HEK293 (cell line): Measurements from ENCODE around the gene TCEAL1.

Source experiments
- ELK4 ChIP-seq: IDR thresholded peaks from 2 replicates; pipeline ENCODE4 v1.6.1; 2011; ENCODE audit warnings: mild to moderate bottlenecking, low read depth, low read length, borderline replicate concordance
- GFI1B ChIP-seq: fragments of 450-650 bp; formaldehyde crosslinking; IDR thresholded peaks from 2 replicates; pipeline ENCODE4 v1.5.1; 2016; ENCODE audit warnings: missing biosample characterization, missing genetic modification characterization
- REST ChIP-seq: fragments of 450-650 bp; formaldehyde crosslinking; IDR thresholded peaks from 2 replicates; pipeline ENCODE4 v1.5.1; 2016; ENCODE audit warnings: missing biosample characterization, missing genetic modification characterization
- SALL2 ChIP-seq: fragments of 450-650 bp; formaldehyde crosslinking; IDR thresholded peaks from 2 replicates; pipeline ENCODE4 v1.5.0; 2017; ENCODE audit warnings: missing biosample characterization, mild to moderate bottlenecking, missing genetic modification characterization, borderline replicate concordance
- SCRT1 ChIP-seq: fragments of 450-650 bp; formaldehyde crosslinking; IDR thresholded peaks from 2 replicates; pipeline ENCODE4 v1.5.1; 2016; ENCODE audit warnings: missing biosample characterization, missing genetic modification characterization, borderline replicate concordance
- SP7 ChIP-seq: fragments of 450-650 bp; formaldehyde crosslinking; IDR thresholded peaks from 2 replicates; pipeline ENCODE4 v1.5.1; 2016; ENCODE audit warnings: missing biosample characterization, missing genetic modification characterization
- YY2 ChIP-seq: fragments of 450-650 bp; formaldehyde crosslinking; IDR thresholded peaks from 2 replicates; pipeline ENCODE4 v1.5.1; 2016; ENCODE audit warnings: missing biosample characterization, missing genetic modification characterization
- ZFHX2 ChIP-seq: fragments of 450-650 bp; formaldehyde crosslinking; conservative IDR thresholded peaks from 2 replicates; pipeline ENCODE4 v1.5.1; 2016; ENCODE audit warnings: missing biosample characterization, missing genetic modification characterization
- ZFP69B ChIP-seq: fragments of 450-650 bp; formaldehyde crosslinking; IDR thresholded peaks from 2 replicates; pipeline ENCODE4 v1.5.1; 2016; ENCODE audit warnings: missing biosample characterization, missing genetic modification characterization
- ZIC2 ChIP-seq: fragments of 450-650 bp; formaldehyde crosslinking; IDR thresholded peaks from 2 replicates; pipeline ENCODE4 v1.5.1; 2016; ENCODE audit warnings: missing biosample characterization, missing genetic modification characterization
- ZNF214 ChIP-seq: fragments of 450-650 bp; formaldehyde crosslinking; IDR thresholded peaks from 2 replicates; pipeline ENCODE4 v1.5.1; 2017; ENCODE audit warnings: missing biosample characterization, mild to moderate bottlenecking, missing genetic modification characterization, borderline replicate concordance
- ZNF23 ChIP-seq: fragments of 450-650 bp; formaldehyde crosslinking; IDR thresholded peaks from 2 replicates; pipeline ENCODE4 v1.5.1; 2016; ENCODE audit warnings: missing biosample characterization, missing genetic modification characterization, borderline replicate concordance
- ZNF266 ChIP-seq: fragments of 450-650 bp; formaldehyde crosslinking; IDR thresholded peaks from 2 replicates; pipeline ENCODE4 v1.5.1; 2016; ENCODE audit warnings: missing biosample characterization, missing genetic modification characterization, low read depth
- ZNF394 ChIP-seq: fragments of 450-650 bp; formaldehyde crosslinking; IDR thresholded peaks from 2 replicates; pipeline ENCODE4 v1.5.1; 2016; ENCODE audit warnings: missing biosample characterization, missing genetic modification characterization, mild to moderate bottlenecking, moderate library complexity, borderline replicate concordance
- ZNF416 ChIP-seq: fragments of 450-650 bp; formaldehyde crosslinking; IDR thresholded peaks from 2 replicates; pipeline ENCODE4 v1.5.1; 2016; ENCODE audit warnings: missing biosample characterization, missing genetic modification characterization
- ZNF518A ChIP-seq: fragments of 450-650 bp; formaldehyde crosslinking; conservative IDR thresholded peaks from 2 replicates; pipeline ENCODE4 v1.5.1; 2016; ENCODE audit warnings: low read depth, missing biosample characterization, missing genetic modification characterization
- ZNF530 ChIP-seq: fragments of 450-650 bp; formaldehyde crosslinking; IDR thresholded peaks from 2 replicates; pipeline ENCODE4 v1.5.1; 2016; ENCODE audit warnings: low read depth, missing biosample characterization, missing genetic modification characterization
- ZNF654 ChIP-seq: fragments of 450-650 bp; formaldehyde crosslinking; IDR thresholded peaks from 2 replicates; pipeline ENCODE4 v1.5.1; 2016; ENCODE audit warnings: low read depth, missing biosample characterization, missing genetic modification characterization
- ZNF670 ChIP-seq: fragments of 450-650 bp; formaldehyde crosslinking; IDR thresholded peaks from 2 replicates; pipeline ENCODE4 v1.5.1; 2016; ENCODE audit warnings: missing biosample characterization, missing genetic modification characterization, low read depth
- ZSCAN23 ChIP-seq: fragments of 450-650 bp; formaldehyde crosslinking; IDR thresholded peaks from 2 replicates; pipeline ENCODE4 v1.5.1; 2016; ENCODE audit warnings: missing biosample characterization, missing genetic modification characterization
- TF ChIP-seq, protein P1 (sequence below): fragments of 450-650 bp; formaldehyde crosslinking; IDR thresholded peaks from 2 replicates; pipeline ENCODE4 v1.5.1; 2017; ENCODE audit warnings: missing biosample characterization, mild to moderate bottlenecking, missing genetic modification characterization, moderate library complexity
- TF ChIP-seq, protein P2 (sequence below): fragments of 450-650 bp; formaldehyde crosslinking; IDR thresholded peaks from 2 replicates; pipeline ENCODE4 v1.5.1; 2017; ENCODE audit warnings: missing biosample characterization, missing genetic modification characterization
- TF ChIP-seq, protein P3 (sequence below): fragments of 450-650 bp; formaldehyde crosslinking; IDR thresholded peaks from 2 replicates; pipeline ENCODE4 v1.5.1; 2016; ENCODE audit warnings: missing biosample characterization, missing genetic modification characterization

Gene TCEAL1

GRCh38 chrX:103628386-103629317 lies at the start of gene TCEAL1 (continued):
- TF ChIP-seq, protein P1, sequence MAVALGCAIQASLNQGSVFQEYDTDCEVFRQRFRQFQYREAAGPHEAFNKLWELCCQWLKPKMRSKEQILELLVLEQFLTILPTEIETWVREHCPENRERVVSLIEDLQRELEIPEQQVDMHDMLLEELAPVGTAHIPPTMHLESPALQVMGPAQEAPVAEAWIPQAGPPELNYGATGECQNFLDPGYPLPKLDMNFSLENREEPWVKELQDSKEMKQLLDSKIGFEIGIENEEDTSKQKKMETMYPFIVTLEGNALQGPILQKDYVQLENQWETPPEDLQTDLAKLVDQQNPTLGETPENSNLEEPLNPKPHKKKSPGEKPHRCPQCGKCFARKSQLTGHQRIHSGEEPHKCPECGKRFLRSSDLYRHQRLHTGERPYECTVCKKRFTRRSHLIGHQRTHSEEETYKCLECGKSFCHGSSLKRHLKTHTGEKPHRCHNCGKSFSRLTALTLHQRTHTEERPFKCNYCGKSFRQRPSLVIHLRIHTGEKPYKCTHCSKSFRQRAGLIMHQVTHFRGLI (tag by site-specific recombination) = no peak
- TF ChIP-seq ZFP69B (tag by site-specific recombination) = 0 out of 2 replicates have a peak, but pooled peaks have one; percentile 22
- TF ChIP-seq SCRT1 (tag by site-specific recombination) = no peak
- TF ChIP-seq SALL2 (tag by site-specific recombination) = no peak
- no peak for TF ChIP-seq ZNF394 (tag by site-specific recombination)
- TF ChIP-seq, protein P2, sequence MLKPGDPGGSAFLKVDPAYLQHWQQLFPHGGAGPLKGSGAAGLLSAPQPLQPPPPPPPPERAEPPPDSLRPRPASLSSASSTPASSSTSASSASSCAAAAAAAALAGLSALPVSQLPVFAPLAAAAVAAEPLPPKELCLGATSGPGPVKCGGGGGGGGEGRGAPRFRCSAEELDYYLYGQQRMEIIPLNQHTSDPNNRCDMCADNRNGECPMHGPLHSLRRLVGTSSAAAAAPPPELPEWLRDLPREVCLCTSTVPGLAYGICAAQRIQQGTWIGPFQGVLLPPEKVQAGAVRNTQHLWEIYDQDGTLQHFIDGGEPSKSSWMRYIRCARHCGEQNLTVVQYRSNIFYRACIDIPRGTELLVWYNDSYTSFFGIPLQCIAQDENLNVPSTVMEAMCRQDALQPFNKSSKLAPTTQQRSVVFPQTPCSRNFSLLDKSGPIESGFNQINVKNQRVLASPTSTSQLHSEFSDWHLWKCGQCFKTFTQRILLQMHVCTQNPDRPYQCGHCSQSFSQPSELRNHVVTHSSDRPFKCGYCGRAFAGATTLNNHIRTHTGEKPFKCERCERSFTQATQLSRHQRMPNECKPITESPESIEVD (tag by site-specific recombination) = no peak
- no peak for TF ChIP-seq YY2 (tag by site-specific recombination)
- no peak for TF ChIP-seq ZSCAN23
- TF ChIP-seq ZNF214 = no peak
- no peak for TF ChIP-seq ZNF266 (tag by site-specific recombination)
- TF ChIP-seq ZNF23 (tag by site-specific recombination) = no peak
- no peak for TF ChIP-seq ZFHX2
- TF ChIP-seq REST = no peak; the same call in 1 of the 2 replicates
- no peak for TF ChIP-seq ZNF530 (tag by site-specific recombination)
- TF ChIP-seq GFI1B = no peak
- TF ChIP-seq ZNF416 (tag by site-specific recombination) = no peak
- TF ChIP-seq ZNF670 (tag by site-specific recombination) = no peak
- TF ChIP-seq, protein P3, sequence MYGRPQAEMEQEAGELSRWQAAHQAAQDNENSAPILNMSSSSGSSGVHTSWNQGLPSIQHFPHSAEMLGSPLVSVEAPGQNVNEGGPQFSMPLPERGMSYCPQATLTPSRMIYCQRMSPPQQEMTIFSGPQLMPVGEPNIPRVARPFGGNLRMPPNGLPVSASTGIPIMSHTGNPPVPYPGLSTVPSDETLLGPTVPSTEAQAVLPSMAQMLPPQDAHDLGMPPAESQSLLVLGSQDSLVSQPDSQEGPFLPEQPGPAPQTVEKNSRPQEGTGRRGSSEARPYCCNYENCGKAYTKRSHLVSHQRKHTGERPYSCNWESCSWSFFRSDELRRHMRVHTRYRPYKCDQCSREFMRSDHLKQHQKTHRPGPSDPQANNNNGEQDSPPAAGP (tag by site-specific recombination) = no peak
- TF ChIP-seq ZNF518A (tag by site-specific recombination) = no peak
- no peak for TF ChIP-seq ELK4
- no peak for TF ChIP-seq ZIC2 (tag by site-specific recombination)
- no peak for TF ChIP-seq SP7
- TF ChIP-seq ZNF654 (tag by site-specific recombination) = no peak
